ENCODE measurements around the gene SUFU. TPM values are rescaled to one million over a fixed set of nuclear protein-coding genes. Genes with fewer than 3 reads are reported as not detected.

Gene SUFU
- total and polyA plus RNA-seq, 2 of the 8 experiments (the other 6 are each of a cell fraction or from before 2014, with no cell fraction given) = 7.0 to 10.8 TPM

GRCh38 chr10:102633848-102634247, 130.1 kb downstream of the SUFU start (continued):
- no peak for TF ChIP-seq FOSL1 (IDR thresholded peaks at IDR 0.05; ENCODE audit: insufficient read depth, low read depth, low read length)
- TF ChIP-seq BACH1 (IDR thresholded peaks at IDR 0.05; ENCODE audit: low read length) = no peak
- TF ChIP-seq TAF1 (IDR thresholded peaks at IDR 0.05; ENCODE audit: low read depth, low read length) = no peak
- TF ChIP-seq SIX5 (IDR thresholded peaks at IDR 0.05; ENCODE audit: low read depth, low read length) = no peak
- no peak for TF ChIP-seq USF2 (IDR thresholded peaks at IDR 0.05; ENCODE audit: low read length)
- no peak for TF ChIP-seq HDAC6 (IDR thresholded peaks at IDR 0.05; ENCODE audit: low read depth, low read length)

All from H1 (cell line).